Smooth muscle cell (in vitro differentiated cells): ENCODE data around the gene PNPLA8. TPM values are rescaled to one million over a fixed set of nuclear protein-coding genes. Genes with fewer than 3 reads are reported as not detected.

Experiments
- DNase-seq: peaks from one replicate; lab custom pipeline; 2025; ENCODE audit not compliant: unreplicated experiment; lab: John Stamatoyannopoulos, UW
- H2AFZ ChIP-seq: fragments of 200-600 bp; sonication (generic); 2 replicates; pipeline ENCODE4 v1.6.0; 2016; ENCODE audit warnings: antibody characterized with exemption, low read depth, mild to moderate bottlenecking
- H3F3A ChIP-seq: fragments of 200-600 bp; sonication (generic); 2 replicates; pipeline ENCODE4 v1.6.0; 2017; ENCODE audit warnings: antibody characterized with exemption, low read depth
- H3K27ac ChIP-seq: fragments of 200-600 bp; sonication (generic); 2 replicates; pipeline ENCODE4 v1.5.1; 2016; ENCODE audit warnings: low read depth, mild to moderate bottlenecking
- H3K27me3 ChIP-seq: fragments of 200-600 bp; sonication (generic); 2 replicates; pipeline ENCODE4 v1.6.1; 2016; ENCODE audit warnings: low read depth, mild to moderate bottlenecking
- H3K36me3 ChIP-seq: fragments of 200-600 bp; sonication (generic); 2 replicates; pipeline ENCODE4 v1.5.1; 2016; ENCODE audit warnings: low read depth
- H3K4me1 ChIP-seq: fragments of 200-600 bp; sonication (generic); 2 replicates; pipeline ENCODE4 v1.5.1; 2016; ENCODE audit warnings: low read depth
- H3K4me2 ChIP-seq: fragments of 200-600 bp; sonication (generic); 2 replicates; pipeline ENCODE4 v1.6.0; 2016; ENCODE audit warnings: mild to moderate bottlenecking
- H3K4me3 ChIP-seq: fragments of 200-600 bp; sonication (generic); 2 replicates; pipeline ENCODE4 v1.5.1; 2016; ENCODE audit warnings: mild to moderate bottlenecking
- H3K79me2 ChIP-seq: fragments of 200-600 bp; sonication (generic); 2 replicates; pipeline ENCODE4 v1.6.0; 2016; ENCODE audit warnings: low read depth, mild to moderate bottlenecking
- H3K9ac ChIP-seq: fragments of 200-600 bp; sonication (generic); 2 replicates; pipeline ENCODE4 v1.6.0; 2016; ENCODE audit warnings: low read depth
- H3K9me3 ChIP-seq: fragments of 200-600 bp; sonication (generic); replicated peaks from 2 replicates; pipeline ENCODE4 v1.5.1; 2016; ENCODE audit warnings: low read depth
- H4K20me1 ChIP-seq: fragments of 200-600 bp; sonication (generic); 2 replicates; pipeline ENCODE4 v1.6.0; 2016; ENCODE audit warnings: low read depth
- WGBS: methylation state at CpG from one replicate; pipeline ENCODE4 v1.1.7; 2016; ENCODE audit warnings: low lambda C conversion rate; 5-methylcytosine and 5-hydroxymethylcytosine counted together
- polyA plus RNA-seq: library from polyadenylated mRNA; unstranded; fragments of >200 nt; fragmentation: Nextera tagmentation; extraction: Ambion mirVana; gene quantifications from 2 replicates; pipeline ENCODE4 v1.2.1, GENCODE V29; 2016
- total RNA-seq: library from RNA; depleted of rRNA; stranded (reverse); fragments of >200 nt; gene quantifications from 2 replicates; pipeline ENCODE4 v1.2.3, GENCODE V29; 2014
- TF ChIP-seq, protein P1 (sequence below): fragments of 200-600 bp; sonication (generic); IDR thresholded peaks from 2 replicates; pipeline ENCODE4 v1.5.1; 2017; ENCODE audit warnings: borderline replicate concordance, mild to moderate bottlenecking, antibody characterized with exemption; ENCODE audit not compliant: insufficient read depth, poor library complexity, severe bottlenecking

PNPLA8 gene
- total and polyA plus RNA-seq, 2 experiments from 2014 or later = 18.6 to 52.5 TPM

DNA sequence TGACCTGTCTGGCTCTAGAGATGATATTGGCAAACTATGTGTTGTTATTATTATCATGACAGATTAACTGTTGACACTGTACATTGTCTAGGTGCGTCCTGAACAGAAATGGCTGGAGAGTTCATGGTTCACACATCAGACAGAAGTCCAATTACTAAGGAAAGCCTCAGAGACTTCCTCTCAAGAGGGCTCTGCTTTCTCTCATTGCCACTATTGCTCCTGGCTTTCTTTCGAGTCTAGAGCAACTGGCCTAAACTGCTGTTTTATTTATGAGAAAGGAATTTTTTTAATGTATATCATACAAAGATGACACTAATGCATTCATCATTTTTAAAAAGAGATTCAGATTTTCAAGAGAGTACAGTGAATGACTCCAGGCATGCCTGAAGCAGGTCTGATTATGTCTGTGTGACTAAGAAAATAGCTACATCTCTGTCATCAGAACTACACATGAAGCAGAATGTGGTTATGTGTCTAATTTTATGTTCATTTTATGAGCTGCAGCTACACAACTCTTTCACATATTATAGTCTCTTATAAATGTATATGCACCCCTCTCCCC lies 100.1 kb downstream of the PNPLA8 start:
- peaks cover 4% of the 10 kb centered on the region for H3K4me1 ChIP-seq
- no peaks in the 10 kb centered on the region for H3K9me3 ChIP-seq
- TF ChIP-seq, protein P1, sequence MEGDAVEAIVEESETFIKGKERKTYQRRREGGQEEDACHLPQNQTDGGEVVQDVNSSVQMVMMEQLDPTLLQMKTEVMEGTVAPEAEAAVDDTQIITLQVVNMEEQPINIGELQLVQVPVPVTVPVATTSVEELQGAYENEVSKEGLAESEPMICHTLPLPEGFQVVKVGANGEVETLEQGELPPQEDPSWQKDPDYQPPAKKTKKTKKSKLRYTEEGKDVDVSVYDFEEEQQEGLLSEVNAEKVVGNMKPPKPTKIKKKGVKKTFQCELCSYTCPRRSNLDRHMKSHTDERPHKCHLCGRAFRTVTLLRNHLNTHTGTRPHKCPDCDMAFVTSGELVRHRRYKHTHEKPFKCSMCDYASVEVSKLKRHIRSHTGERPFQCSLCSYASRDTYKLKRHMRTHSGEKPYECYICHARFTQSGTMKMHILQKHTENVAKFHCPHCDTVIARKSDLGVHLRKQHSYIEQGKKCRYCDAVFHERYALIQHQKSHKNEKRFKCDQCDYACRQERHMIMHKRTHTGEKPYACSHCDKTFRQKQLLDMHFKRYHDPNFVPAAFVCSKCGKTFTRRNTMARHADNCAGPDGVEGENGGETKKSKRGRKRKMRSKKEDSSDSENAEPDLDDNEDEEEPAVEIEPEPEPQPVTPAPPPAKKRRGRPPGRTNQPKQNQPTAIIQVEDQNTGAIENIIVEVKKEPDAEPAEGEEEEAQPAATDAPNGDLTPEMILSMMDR = no peak
- no peaks in the 10 kb centered on the region for H4K20me1 ChIP-seq
- no peaks in the 10 kb centered on the region for H3F3A ChIP-seq
- DNase-seq = no peak
- H3K9ac ChIP-seq = no peak overlapping the region
- no peaks in the 10 kb centered on the region for H3K36me3 ChIP-seq
- no peaks in the 10 kb centered on the region for H3K27me3 ChIP-seq
- WGBS = 47% methylated on average over 2 of the region's 2 CpGs
- H3K4me2 ChIP-seq = no peak overlapping the region
- no peak overlapping the region for H3K4me3 ChIP-seq
- H3K27ac ChIP-seq = no peak overlapping the region
- no peaks in the 10 kb centered on the region for H3K79me2 ChIP-seq
- H2AFZ ChIP-seq = no peak overlapping the region

DNA sequence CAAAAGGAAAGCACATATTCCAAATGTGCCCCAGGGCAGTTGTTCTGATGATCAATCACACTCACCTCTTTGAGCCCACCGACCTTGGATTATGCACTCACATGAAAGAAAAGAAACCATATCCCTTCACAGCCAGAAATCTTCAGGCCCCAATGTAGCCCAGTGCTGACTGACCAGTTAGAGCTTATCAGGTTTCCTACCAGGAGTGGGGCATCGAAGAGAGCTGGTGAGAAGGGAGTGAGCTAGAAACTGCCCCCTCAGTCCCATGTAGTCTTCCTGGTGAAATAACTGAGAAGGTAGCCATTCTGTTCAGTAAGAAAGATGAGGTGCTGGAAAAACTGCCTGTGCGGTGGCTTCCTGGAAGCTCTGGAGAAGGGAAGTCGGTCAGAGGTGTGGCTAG lies 101.9 kb downstream of the PNPLA8 start:
- no peaks in the 10 kb centered on the region for H3F3A ChIP-seq
- DNase-seq = no peak
- no peak overlapping the region for H3K27ac ChIP-seq
- no peak overlapping the region for H3K4me3 ChIP-seq
- no peaks in the 10 kb centered on the region for H3K9me3 ChIP-seq
- H3K27me3 ChIP-seq = no peaks in the 10 kb centered on the region
- no peak overlapping the region for H3K9ac ChIP-seq
- no peaks in the 10 kb centered on the region for H3K79me2 ChIP-seq
- H3K4me1 ChIP-seq = peaks cover 4% of the 10 kb centered on the region
- TF ChIP-seq, protein P1 = no peak
- H3K4me2 ChIP-seq = no peak overlapping the region
- no peaks in the 10 kb centered on the region for H4K20me1 ChIP-seq
- H3K36me3 ChIP-seq = no peaks in the 10 kb centered on the region
- H2AFZ ChIP-seq = no peak overlapping the region
- 90% methylated on average over 4 of the region's 4 CpGs for WGBS

- no peaks in the 10 kb centered on the region for H3K36me3 ChIP-seq
- H3K9me3 ChIP-seq = no peaks in the 10 kb centered on the region
- H3K27me3 ChIP-seq = no peaks in the 10 kb centered on the region
- H4K20me1 ChIP-seq = no peaks in the 10 kb centered on the region
- peaks cover 4% of the 10 kb centered on the region for H3K4me1 ChIP-seq
- no peak overlapping the region for H3K9ac ChIP-seq
- TF ChIP-seq, protein P1 = no peak
- H3K4me2 ChIP-seq = no peak overlapping the region
- no peak for DNase-seq
- no peaks in the 10 kb centered on the region for H3K79me2 ChIP-seq
- H2AFZ ChIP-seq = no peak overlapping the region
- H3F3A ChIP-seq = no peaks in the 10 kb centered on the region
- no peak overlapping the region for H3K27ac ChIP-seq
- H3K4me3 ChIP-seq = no peak overlapping the region
- WGBS = 72% methylated on average over 5 of the region's 5 CpGs
Observed at GRCh38 chr7:108423089-108423989, 102.6 kb downstream of the PNPLA8 start.
